ENCODE data around the gene IL17REL.
"Not testable (repeated sequence)": the region's sequence is repeated elsewhere in the genome, so short reads cannot be mapped to it uniquely, and the experiment has no call there.

IL17REL gene

GRCh38 chr22:49989826-49990225, 22.7 kb downstream of the IL17REL start:
- not testable (repeated sequence) for DNase-seq (ENCODE audit: low read depth in 2 of 2)

GRCh38 chr22:49986325-49986724, 26.2 kb downstream of the IL17REL start:
- no peak for DNase-seq (ENCODE audit: low read depth in 2 of 2)

- DNase-seq (ENCODE audit: low read depth in 2 of 2) = peak in 1 of 2 donors; percentile 26
These were observed 29.2 kb downstream of the IL17REL start for GRCh38 chr22:49983148-49984042.

GRCh38 chr22:49981799-49982198, 30.8 kb downstream of the IL17REL start:
- not testable (repeated sequence) for DNase-seq (ENCODE audit: low read depth in 2 of 2)

- DNase-seq (ENCODE audit: low read depth in 2 of 2) = peak in 1 of 2 donors; percentile 33
These were observed 32.8 kb downstream of the IL17REL start for GRCh38 chr22:49979587-49980264.

- no peak for DNase-seq (ENCODE audit: low read depth in 2 of 2)
These were observed 35.0 kb downstream of the IL17REL start for GRCh38 chr22:49977578-49977977.

GRCh38 chr22:49976439-49977175, 36.0 kb downstream of the IL17REL start:
- peak in 1 of 2 donors; percentile 67 for DNase-seq (ENCODE audit: low read depth in 2 of 2)

- DNase-seq (ENCODE audit: low read depth in 2 of 2) = peak in 1 of 2 donors; percentile 45
These were observed 36.8 kb downstream of the IL17REL start for GRCh38 chr22:49975543-49976389.

GRCh38 chr22:49973018-49973961, 39.3 kb downstream of the IL17REL start:
- DNase-seq (ENCODE audit: low read depth in 2 of 2) = no peak

GRCh38 chr22:49972163-49973017, 40.2 kb downstream of the IL17REL start:
- peak in 1 of 2 donors; percentile 26 for DNase-seq (ENCODE audit: low read depth in 2 of 2)

GRCh38 chr22:49971232-49972162, 41.1 kb downstream of the IL17REL start:
- peak; percentile 74 to 76 for DNase-seq (ENCODE audit: low read depth in 2 of 2)

GRCh38 chr22:49970528-49971231, 41.9 kb downstream of the IL17REL start:
- peak; percentile 93 to 95 for DNase-seq (ENCODE audit: low read depth in 2 of 2)

- DNase-seq (ENCODE audit: low read depth in 2 of 2) = no peak
These were observed 42.6 kb downstream of the IL17REL start for GRCh38 chr22:49969751-49970527.

GRCh38 chr22:49968831-49969661, 43.5 kb downstream of the IL17REL start:
- no peak for DNase-seq (ENCODE audit: low read depth in 2 of 2)

- no peak for DNase-seq (ENCODE audit: low read depth in 2 of 2)
These were observed 44.2 kb downstream of the IL17REL start for GRCh38 chr22:49968313-49968830.
